ENCODE measurements around the gene TGM3.

DNA sequence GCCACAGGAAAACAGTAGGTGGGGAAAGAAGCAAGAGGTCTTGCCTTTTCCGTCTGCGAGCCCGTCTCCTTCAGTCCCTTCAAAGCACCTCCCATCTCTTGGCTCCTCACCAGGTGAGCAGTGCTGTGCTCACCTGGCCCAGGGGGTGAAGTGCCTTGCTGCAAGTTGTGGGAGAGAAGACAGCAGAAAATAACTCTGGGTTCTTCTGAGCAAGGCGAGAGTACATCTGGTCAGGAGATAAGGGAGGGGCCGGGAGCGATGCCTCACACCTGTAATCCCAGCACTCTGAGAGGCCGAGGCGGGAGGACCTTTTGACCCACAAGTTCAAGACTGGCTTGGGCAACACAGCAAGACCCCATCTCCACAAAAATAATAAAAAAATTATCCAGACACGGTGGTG, 35.6 kb upstream of the TGM3 start:
- TF ChIP-seq, protein P1, sequence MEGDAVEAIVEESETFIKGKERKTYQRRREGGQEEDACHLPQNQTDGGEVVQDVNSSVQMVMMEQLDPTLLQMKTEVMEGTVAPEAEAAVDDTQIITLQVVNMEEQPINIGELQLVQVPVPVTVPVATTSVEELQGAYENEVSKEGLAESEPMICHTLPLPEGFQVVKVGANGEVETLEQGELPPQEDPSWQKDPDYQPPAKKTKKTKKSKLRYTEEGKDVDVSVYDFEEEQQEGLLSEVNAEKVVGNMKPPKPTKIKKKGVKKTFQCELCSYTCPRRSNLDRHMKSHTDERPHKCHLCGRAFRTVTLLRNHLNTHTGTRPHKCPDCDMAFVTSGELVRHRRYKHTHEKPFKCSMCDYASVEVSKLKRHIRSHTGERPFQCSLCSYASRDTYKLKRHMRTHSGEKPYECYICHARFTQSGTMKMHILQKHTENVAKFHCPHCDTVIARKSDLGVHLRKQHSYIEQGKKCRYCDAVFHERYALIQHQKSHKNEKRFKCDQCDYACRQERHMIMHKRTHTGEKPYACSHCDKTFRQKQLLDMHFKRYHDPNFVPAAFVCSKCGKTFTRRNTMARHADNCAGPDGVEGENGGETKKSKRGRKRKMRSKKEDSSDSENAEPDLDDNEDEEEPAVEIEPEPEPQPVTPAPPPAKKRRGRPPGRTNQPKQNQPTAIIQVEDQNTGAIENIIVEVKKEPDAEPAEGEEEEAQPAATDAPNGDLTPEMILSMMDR (optimal IDR thresholded peaks at IDR 0.05 in 1 of 3, IDR thresholded peaks at IDR 0.05 in 1 of 3, conservative IDR thresholded peaks at IDR 0.05 in 1 of 3; ENCODE audit: extremely low read depth in 1 of 3, insufficient read depth in 2 of 3, low read length in 3 of 3) = no peak
- no peak for TF ChIP-seq EZH2 (IDR thresholded peaks at IDR 0.05; ENCODE audit: low read length)
